K562 (cell line): Measurements from ENCODE around the gene WARS2. TPM values are rescaled to one million over a fixed set of nuclear protein-coding genes. Genes with fewer than 3 reads are reported as not detected.

Experiments
- ATAC-seq: fragments of 200-7000 bp; cut with Tn5 transposase; 3 replicates; pipeline ENCODE4 v1.9.1; 2020; ENCODE audit warnings: moderate library complexity
- BruUV-seq: library from RNA; stranded (reverse); fragments of 400-500 nt; replicated peaks from 2 replicates; lab custom pipeline; 2021; lab: Mats Ljungman, UMichigan
- CTCF ChIA-PET: fragments of 300-600 bp; formaldehyde crosslinking; extraction: SDS; loops from one replicate; lab custom pipeline; 2021; ENCODE audit warnings: low intra/inter-chr PET ratio; lab: Yijun Ruan, JAX
- POLR2A ChIA-PET: fragments of 300-600, 350-650 bp; sonication (Branson Sonifier 250); formaldehyde crosslinking; extraction: SDS; loops from one replicate; lab custom pipeline; 2021; ENCODE audit warnings: antibody characterized with exemption, inconsistent platforms; lab: Yijun Ruan, JAX
- DNase-seq, 4 experiments: peaks; one replicate each; pipeline versions ENCODE4 v3.0.0 to v3.0.0-alpha.2; 2011 to 2018; ENCODE audit warnings: low spot score in 3 of 4, mixed read lengths in 3 of 4; ENCODE audit errors: extremely low read depth in 1 of 4
- FAIRE-seq: peaks from 2 replicates; lab custom pipeline; 2011; peaks lifted over from hg19 to GRCh38; lab: Jason Lieb, UNC
- H2AFZ ChIP-seq: 2 replicates; pipeline ENCODE4 v1.6.0; 2011; ENCODE audit warnings: low read depth, low read length, control low read depth, inconsistent platforms
- H3K27ac ChIP-seq: fragments of 200-600 bp; 3 replicates; pipeline ENCODE4 v1.8.0; 2011; ENCODE audit warnings: low read depth, mild to moderate bottlenecking, control low read depth, inconsistent platforms, low read length, moderate library complexity, mixed read lengths; ENCODE audit errors: extremely low read depth
- H3K27me3 ChIP-seq, 2 experiments: fragments of 300-600 bp in 1 of 2; 2 replicates in 1 of 2; 3 replicates in 1 of 2; pipeline versions ENCODE4 v1.6.0 to v1.8.0; 2011; ENCODE audit warnings: inconsistent platforms in 2 of 2, low read length in 2 of 2, mild to moderate bottlenecking in 1 of 2, mixed read lengths in 1 of 2, moderate library complexity in 1 of 2; ENCODE audit not compliant: control insufficient read depth in 2 of 2, insufficient read depth in 2 of 2
- H3K36me3 ChIP-seq: fragments of 300-600 bp; 3 replicates; pipeline ENCODE4 v1.8.0; 2011; ENCODE audit warnings: mild to moderate bottlenecking, low read length, inconsistent platforms; ENCODE audit not compliant: control insufficient read depth, insufficient read depth
- H3K4me1 ChIP-seq, 2 experiments: fragments of 200-600 bp in 1 of 2; replicated peaks in 1 of 2; 2 replicates in 1 of 2; 3 replicates in 1 of 2; pipeline versions ENCODE4 v1.5.1 to v1.8.0; 2011; ENCODE audit warnings: inconsistent platforms in 2 of 2, low read length in 2 of 2, mild to moderate bottlenecking in 1 of 2, mixed read lengths in 1 of 2, moderate library complexity in 1 of 2; ENCODE audit not compliant: control insufficient read depth in 2 of 2, insufficient read depth in 2 of 2
- H3K4me2 ChIP-seq: 2 replicates; pipeline ENCODE4 v1.6.1; 2011; ENCODE audit warnings: low read length, control low read depth, inconsistent platforms, mixed read lengths; ENCODE audit not compliant: insufficient read depth
- H3K4me3 ChIP-seq: fragments of 200-600 bp; sonication (generic), shearing (Covaris generic); 2 replicates; pipeline ENCODE4 v1.5.1; 2016; ENCODE audit warnings: control low read depth, inconsistent platforms
- H3K79me2 ChIP-seq: fragments of 200-600 bp; 3 replicates; pipeline ENCODE4 v1.8.0; 2011; ENCODE audit warnings: low read length, inconsistent platforms; ENCODE audit not compliant: control insufficient read depth, insufficient read depth
- H3K9ac ChIP-seq, 2 experiments: 2 replicates each; pipeline versions ENCODE4 v1.6.0 to v1.6.1; 2011; ENCODE audit warnings: low read depth in 2 of 2, low read length in 2 of 2, control low read depth in 1 of 2, inconsistent platforms in 1 of 2, mild to moderate bottlenecking in 1 of 2, mixed read lengths in 1 of 2; ENCODE audit not compliant: insufficient read depth in 1 of 2
- H3K9me1 ChIP-seq: one replicate; pipeline ENCODE4 v1.6.0; 2011; ENCODE audit warnings: inconsistent platforms, mild to moderate bottlenecking, low read length, moderate library complexity; ENCODE audit not compliant: control insufficient read depth, insufficient read depth
- H3K9me3 ChIP-seq: replicated peaks from 2 replicates; pipeline ENCODE4 v1.5.1; 2011; ENCODE audit warnings: low read depth, low read length, inconsistent platforms; ENCODE audit not compliant: control insufficient read depth, insufficient read depth
- H4K20me1 ChIP-seq: replicated peaks from 2 replicates; pipeline ENCODE4 v1.6.1; 2011; ENCODE audit warnings: low read length, inconsistent platforms, mixed read lengths; ENCODE audit not compliant: control insufficient read depth, insufficient read depth
- CXXC5 ChIP-seq: fragments of 250-450 bp; sonication (Bioruptor Pico); IDR thresholded peaks from 2 replicates; pipeline ENCODE4 v1.8.0; 2022; ENCODE audit warnings: inconsistent platforms, mild to moderate bottlenecking, moderate library complexity
- ZBTB11 ChIP-seq, 3 experiments: fragments of 200-800 bp in 1 of 3; fragments of 250-450 bp in 1 of 3; fragments of 450-650 bp in 1 of 3; sonication (Bioruptor Pico) in 1 of 3; sonication (Bioruptor generic) in 1 of 3; formaldehyde crosslinking in 1 of 3; IDR thresholded peaks; 2 replicates each; pipeline versions ENCODE4 v1.6.1 to v1.8.0; 2016 to 2022; ENCODE audit warnings: mild to moderate bottlenecking in 2 of 3, missing genetic modification characterization in 2 of 3, missing compliant biosample characterization in 1 of 3, moderate library complexity in 1 of 3
- WGBS: fragments of 100-300 bp; shearing (Covaris generic); methylation state at CpG from one replicate; pipeline ENCODE4 v1.1.6; 2016; ENCODE audit warnings: low coverage, mixed read lengths; ENCODE audit not compliant: insufficient coverage; ENCODE audit errors: missing lambda C conversion rate; 5-methylcytosine and 5-hydroxymethylcytosine counted together
- in situ Hi-C: fragments of 300-500 bp; cut with MboI; formaldehyde crosslinking; loops from 4 replicates; pipeline ENCODE4 v1.15.0; 2018; ENCODE audit warnings: inconsistent platforms, mixed read lengths
- intact Hi-C: fragments of 100-400 bp; cut with micrococcal nuclease; formaldehyde crosslinking; loops from 2 replicates; pipeline ENCODE4 v1.14.2; 2022
- polyA plus RNA-seq, 8 experiments: library from polyadenylated mRNA; depleted of rRNA in 4 of 8; stranded (reverse) in 5 of 8; unstranded in 3 of 8; fragments of >200 nt; fragmentation: Nextera tagmentation in 2 of 8; fragmentation: Illumina TruSeq in 1 of 8; extraction: Ambion mirVana in 2 of 8; extraction: Trizol in 1 of 8; gene quantifications; 2 replicates each; pipeline versions ENCODE4 v1.2.1 to v1.2.3, GENCODE V29; 2011 to 2014; ENCODE audit warnings: inconsistent platforms in 1 of 8, missing spikeins in 1 of 8
- total RNA-seq, 7 experiments: library from RNA; depleted of rRNA in 6 of 7; stranded (reverse); fragments of >200 nt in 6 of 7; fragmentation: Illumina TruSeq in 2 of 7; extraction: Trizol in 2 of 7; gene quantifications; 2 replicates each; pipeline versions ENCODE4 v1.2.1 to v1.2.3, GENCODE V29; 2011 to 2021; ENCODE audit warnings: low replicate concordance in 1 of 7
- TF ChIP-seq, protein P1 (sequence below), 2 experiments: fragments of 250-450 bp in 1 of 2; fragments of 450-650 bp in 1 of 2; sonication (Bioruptor Pico) in 1 of 2; IDR thresholded peaks; 2 replicates each; pipeline versions ENCODE4 v1.6.1 to v1.8.0; 2016 to 2021; ENCODE audit warnings: mild to moderate bottlenecking in 2 of 2, moderate library complexity in 2 of 2, missing compliant biosample characterization in 1 of 2, missing genetic modification characterization in 1 of 2
- TF ChIP-seq, protein P2 (sequence below): fragments of 250-450 bp; sonication (Bioruptor Pico); IDR thresholded peaks from 2 replicates; pipeline ENCODE4 v1.5.0; 2021

The WARS2 gene
- total and polyA plus RNA-seq, 9 of the 15 experiments (the other 6 are each of a cell fraction or from before 2014, with no cell fraction given) = 5.7 to 18.0 (median 16.9) TPM

- in situ Hi-C loops (no loop called here), intact Hi-C loops (no loop called here)
- Histone ChIP-seq H4K20me1 (no peaks in the 10 kb centered on the region), H3K9me1 (no peaks in the 10 kb centered on the region), H3K79me2 (no peaks in the 10 kb centered on the region), H2AFZ (no peak overlapping the region), H3K9ac (no peak overlapping the region), H3K27me3 (no peaks in the 10 kb centered on the region), H3K9me3 (no peaks in the 10 kb centered on the region), H3K4me2 (no peak overlapping the region), H3K36me3 (no peaks in the 10 kb centered on the region)
- 24% methylated on average over 3 of the region's 3 CpGs for WGBS
- BruUV-seq = no TSS peak
- DNase-seq (no peak), FAIRE-seq (no peak), ATAC-seq (no peak)
- CTCF ChIA-PET = no interaction called here
- POLR2A ChIA-PET = no interaction called here
- TF ChIP-seq ZBTB11 (CRISPR knock-in tag; IDR thresholded peaks at IDR 0.05) = no peak
- TF ChIP-seq, protein P1, sequence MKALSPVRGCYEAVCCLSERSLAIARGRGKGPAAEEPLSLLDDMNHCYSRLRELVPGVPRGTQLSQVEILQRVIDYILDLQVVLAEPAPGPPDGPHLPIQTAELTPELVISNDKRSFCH (CRISPR knock-in tag; IDR thresholded peaks at IDR 0.05) = no peak
- TF ChIP-seq, protein P1 (tag; IDR thresholded peaks at IDR 0.05) = no peak
- TF ChIP-seq CXXC5 (CRISPR knock-in tag) = no peak
- TF ChIP-seq, protein P2, sequence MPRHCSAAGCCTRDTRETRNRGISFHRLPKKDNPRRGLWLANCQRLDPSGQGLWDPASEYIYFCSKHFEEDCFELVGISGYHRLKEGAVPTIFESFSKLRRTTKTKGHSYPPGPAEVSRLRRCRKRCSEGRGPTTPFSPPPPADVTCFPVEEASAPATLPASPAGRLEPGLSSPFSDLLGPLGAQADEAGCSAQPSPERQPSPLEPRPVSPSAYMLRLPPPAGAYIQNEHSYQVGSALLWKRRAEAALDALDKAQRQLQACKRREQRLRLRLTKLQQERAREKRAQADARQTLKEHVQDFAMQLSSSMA = no peak
- TF ChIP-seq, all 486 proteins: peak for 0
- no peaks in the 10 kb centered on the region for H3K4me1 ChIP-seq
- no peak overlapping the region for H3K27ac ChIP-seq
- no peak overlapping the region for H3K4me3 ChIP-seq
Observed at GRCh38 chr1:119188926-119189325, 48.5 kb upstream of the WARS2 start.
